Measurements from ENCODE around the gene RBM4.

DNA sequence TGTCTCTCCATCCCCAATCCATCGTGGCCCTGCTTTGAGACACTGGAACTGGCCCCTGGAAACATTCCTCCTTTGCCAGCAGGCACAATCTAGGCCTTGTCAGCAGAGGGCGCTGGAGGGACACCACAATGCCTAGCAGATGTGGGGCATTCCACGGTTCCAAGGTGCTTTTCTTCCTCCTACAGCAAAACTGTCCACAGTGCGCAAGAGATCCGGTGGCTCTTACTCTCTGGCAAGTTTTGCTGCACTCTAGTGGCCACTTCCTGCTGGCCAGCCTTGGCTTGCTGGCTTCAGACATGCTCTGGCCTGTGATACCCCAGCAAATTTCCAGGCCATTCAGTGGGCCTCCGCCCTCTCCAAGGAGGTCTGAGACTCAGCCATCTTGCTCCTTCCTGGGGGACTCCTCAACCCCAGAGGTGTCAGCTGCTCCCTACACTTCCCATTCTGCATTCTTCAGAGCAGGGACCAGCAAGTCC, 56.3 kb downstream of the RBM4 start:
- no peak for TF ChIP-seq EZH2phosphoT487 (IDR thresholded peaks at IDR 0.05; ENCODE audit: borderline replicate concordance, low read length)
- TF ChIP-seq, protein P1, sequence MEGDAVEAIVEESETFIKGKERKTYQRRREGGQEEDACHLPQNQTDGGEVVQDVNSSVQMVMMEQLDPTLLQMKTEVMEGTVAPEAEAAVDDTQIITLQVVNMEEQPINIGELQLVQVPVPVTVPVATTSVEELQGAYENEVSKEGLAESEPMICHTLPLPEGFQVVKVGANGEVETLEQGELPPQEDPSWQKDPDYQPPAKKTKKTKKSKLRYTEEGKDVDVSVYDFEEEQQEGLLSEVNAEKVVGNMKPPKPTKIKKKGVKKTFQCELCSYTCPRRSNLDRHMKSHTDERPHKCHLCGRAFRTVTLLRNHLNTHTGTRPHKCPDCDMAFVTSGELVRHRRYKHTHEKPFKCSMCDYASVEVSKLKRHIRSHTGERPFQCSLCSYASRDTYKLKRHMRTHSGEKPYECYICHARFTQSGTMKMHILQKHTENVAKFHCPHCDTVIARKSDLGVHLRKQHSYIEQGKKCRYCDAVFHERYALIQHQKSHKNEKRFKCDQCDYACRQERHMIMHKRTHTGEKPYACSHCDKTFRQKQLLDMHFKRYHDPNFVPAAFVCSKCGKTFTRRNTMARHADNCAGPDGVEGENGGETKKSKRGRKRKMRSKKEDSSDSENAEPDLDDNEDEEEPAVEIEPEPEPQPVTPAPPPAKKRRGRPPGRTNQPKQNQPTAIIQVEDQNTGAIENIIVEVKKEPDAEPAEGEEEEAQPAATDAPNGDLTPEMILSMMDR (IDR thresholded peaks at IDR 0.05; ENCODE audit: low read depth, low read length, poor library complexity, severe bottlenecking) = peak; percentile 98
